AG09319 (cell line): ENCODE results near the gene DUSP19.
A peak's percentile ranks its signal among the peaks of the same experiment; 100 is the strongest.
"Not testable (repeated sequence)": the region's sequence is repeated elsewhere in the genome, so short reads cannot be mapped to it uniquely, and the experiment has no call there.

Experiments
- DNase-seq: peaks from one replicate; pipeline ENCODE4 v3.0.0-alpha.2; 2010; ENCODE audit warnings: low read depth; ENCODE audit errors: extremely low read depth
- CTCF ChIP-seq: IDR thresholded peaks from 2 replicates; pipeline ENCODE4 v1.5.1; 2011; ENCODE audit warnings: low read depth, mild to moderate bottlenecking, inconsistent platforms, low read length, moderate library complexity

Gene DUSP19

GRCh38 chr2:183035954-183036669 lies 42.4 kb upstream of the DUSP19 start:
- no peak for DNase-seq
- no peak for TF ChIP-seq CTCF

DNA sequence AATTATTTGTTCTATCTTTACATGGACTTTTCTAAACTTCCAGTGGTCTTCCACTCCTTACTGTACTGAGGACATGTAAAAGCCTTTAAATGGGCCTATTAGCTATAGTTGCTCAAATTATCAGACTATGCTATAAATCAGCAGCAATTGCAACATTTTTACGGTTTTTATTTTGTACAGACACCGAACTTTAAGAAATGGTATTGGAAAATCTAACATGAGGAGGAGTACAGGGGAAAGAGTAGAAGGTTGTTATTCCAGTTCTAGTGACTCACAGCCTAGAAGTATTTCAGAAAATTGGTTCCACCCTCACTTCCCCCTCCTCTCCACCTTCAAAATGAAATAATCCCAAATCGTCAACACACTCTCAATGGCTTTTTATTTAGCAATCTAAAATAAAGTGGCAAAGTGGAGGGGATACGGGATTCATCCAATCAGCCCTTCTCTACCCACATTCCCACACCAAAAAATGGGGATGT lies 41.4 kb upstream of the DUSP19 start:
- no peak for DNase-seq
- no peak; the same call in 1 of the 2 replicates for TF ChIP-seq CTCF

DNA sequence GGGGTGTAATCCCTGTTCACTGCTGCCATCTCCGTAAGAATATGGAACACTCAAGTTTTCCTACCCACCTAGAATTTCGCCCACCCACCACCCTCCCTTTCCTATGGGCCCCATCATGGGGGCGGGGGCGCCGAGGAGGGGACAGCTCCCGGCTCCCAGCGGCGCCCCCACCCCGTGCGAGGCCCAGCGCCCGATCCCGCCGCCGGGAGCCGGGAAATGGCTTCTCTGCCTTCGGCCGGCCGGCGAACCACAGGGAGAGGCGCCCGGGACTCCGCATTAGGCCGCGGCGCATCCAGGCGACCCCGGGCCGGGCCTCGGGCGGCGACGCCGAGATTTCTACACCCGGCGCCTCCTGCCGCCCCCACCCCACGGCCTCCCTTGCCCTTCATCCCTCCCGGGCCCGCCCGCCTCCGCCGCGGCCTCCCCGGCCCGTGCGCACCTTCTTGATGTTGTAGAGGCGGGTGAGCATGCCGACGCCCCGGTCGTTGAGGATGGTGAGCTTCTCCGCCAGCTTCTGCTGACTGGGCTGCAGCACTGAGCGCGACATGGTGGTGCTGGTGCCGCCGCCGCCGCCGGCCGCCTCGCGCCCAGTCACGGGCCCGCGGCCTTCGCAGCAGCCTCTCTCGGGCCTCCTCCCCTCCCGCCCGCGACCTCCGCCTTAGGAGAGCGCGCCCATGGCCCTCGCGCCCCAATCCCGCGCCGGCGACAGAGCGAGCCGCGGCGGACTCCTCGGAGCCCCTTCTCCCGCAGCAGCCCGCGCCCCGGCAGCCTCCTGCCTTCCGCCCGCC lies 40.8 kb upstream of the DUSP19 start:
- no peak for TF ChIP-seq CTCF
- DNase-seq, result no peak

DNA sequence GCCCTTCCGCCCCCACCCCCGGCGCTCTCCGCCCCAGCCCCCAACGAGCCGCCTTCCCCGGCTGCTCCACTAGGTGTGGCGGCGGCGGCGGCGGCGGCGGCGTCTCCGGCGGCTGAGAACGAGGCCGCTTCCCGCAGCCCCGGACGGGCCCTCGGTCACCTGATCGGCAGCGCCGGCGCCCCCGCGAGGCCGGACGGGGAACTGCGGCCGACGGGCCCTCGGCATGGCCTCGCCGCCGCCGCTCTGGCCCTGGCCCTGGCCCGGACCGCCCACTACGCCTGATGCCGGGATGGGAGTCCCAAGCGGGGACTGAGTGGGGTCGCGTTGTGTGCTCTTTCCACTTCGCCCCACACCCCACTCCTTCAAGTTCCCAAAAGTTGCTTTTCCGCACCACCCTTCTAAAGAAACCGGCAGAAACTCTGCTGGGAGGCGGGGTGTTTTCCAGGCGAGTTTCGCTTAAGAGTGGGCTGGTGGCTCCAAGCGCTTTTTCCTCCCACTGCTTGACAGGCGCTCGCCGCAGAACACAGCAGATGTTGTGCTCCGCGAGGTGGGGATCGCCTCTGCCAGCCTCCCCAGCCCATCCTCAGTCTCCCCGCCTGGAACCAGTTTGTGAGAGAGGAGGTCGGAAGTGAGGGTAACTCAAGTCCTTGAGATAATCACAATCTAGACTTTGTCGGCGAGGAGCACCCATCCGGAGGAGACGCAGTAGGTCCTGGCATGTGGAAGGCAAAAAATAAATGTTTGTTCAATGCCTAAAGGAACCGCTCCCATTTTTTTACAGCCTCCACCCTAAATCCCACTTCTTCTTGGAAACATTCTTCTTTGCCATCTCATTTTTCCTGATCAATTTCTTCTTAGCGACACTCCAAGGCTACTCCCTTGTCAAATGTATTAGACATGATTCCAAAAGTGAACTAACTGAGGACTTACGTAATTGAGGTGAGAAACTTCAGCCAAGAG lies 39.9 kb upstream of the DUSP19 start, which contains the start of gene NCKAP1:
NCKAP1 (minus strand) TSS at position 117 of the 960 bp plus-strand sequence. CDS start 358 bp downstream, outside the sequence.
- peak; percentile 41 for TF ChIP-seq CTCF
- DNase-seq, result peak; percentile 60

- no peak for TF ChIP-seq CTCF
- DNase-seq, result no peak
Measured at GRCh38 chr2:183040604-183041003, 37.9 kb upstream of the DUSP19 start.

DNA sequence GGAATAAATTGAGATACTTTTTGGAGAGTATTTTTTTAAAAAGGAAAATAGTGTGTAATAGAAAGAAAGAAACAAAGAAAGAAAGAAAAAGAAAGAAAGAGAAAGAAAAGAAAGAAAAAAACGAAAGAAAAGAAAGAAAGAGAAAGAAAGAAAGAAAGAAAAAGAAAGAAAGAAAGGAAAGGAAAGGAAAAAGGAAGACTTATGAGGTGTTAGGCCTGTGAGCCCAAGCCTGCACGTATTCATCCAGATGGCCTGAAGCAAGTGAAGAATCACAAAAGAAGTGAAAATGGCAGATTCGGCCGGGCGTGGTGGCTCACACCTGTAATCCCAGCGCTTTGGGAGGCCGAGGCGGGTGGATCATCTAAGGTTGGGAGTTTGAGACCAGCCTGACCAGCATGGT lies 35.0 kb upstream of the DUSP19 start:
- DNase-seq, result not testable (repeated sequence)

GRCh38 chr2:183047486-183048125 lies 30.9 kb upstream of the DUSP19 start:
- not testable (repeated sequence) for DNase-seq
